Choroid plexus epithelial cell (primary cell): ENCODE data around the gene CELF4.

Experiments used
- DNase-seq: peaks from one replicate; pipeline ENCODE4 v3.0.0-alpha.2; 2010; ENCODE audit warnings: low read depth
- H3K4me3 ChIP-seq: 2 replicates; pipeline ENCODE4 v1.5.1; 2011; ENCODE audit warnings: low read depth, mild to moderate bottlenecking, control low read depth, low read length, moderate library complexity
- CTCF ChIP-seq: conservative IDR thresholded peaks from 2 replicates; pipeline ENCODE4 v1.5.1; 2011; ENCODE audit warnings: low read depth, mild to moderate bottlenecking, control low read depth, inconsistent platforms, low read length, moderate library complexity

CELF4 gene

GRCh38 chr18:37336568-37337285 is 228.9 kb downstream of the CELF4 start:
- TF ChIP-seq CTCF = no peak
- no peak overlapping the region for H3K4me3 ChIP-seq
- DNase-seq = no peak

- no peak overlapping the region for H3K4me3 ChIP-seq
- peak; percentile 49 for TF ChIP-seq CTCF
- DNase-seq = peak; percentile 20
Observed at GRCh38 chr18:37335409-37335736, 230.2 kb downstream of the CELF4 start.

DNA sequence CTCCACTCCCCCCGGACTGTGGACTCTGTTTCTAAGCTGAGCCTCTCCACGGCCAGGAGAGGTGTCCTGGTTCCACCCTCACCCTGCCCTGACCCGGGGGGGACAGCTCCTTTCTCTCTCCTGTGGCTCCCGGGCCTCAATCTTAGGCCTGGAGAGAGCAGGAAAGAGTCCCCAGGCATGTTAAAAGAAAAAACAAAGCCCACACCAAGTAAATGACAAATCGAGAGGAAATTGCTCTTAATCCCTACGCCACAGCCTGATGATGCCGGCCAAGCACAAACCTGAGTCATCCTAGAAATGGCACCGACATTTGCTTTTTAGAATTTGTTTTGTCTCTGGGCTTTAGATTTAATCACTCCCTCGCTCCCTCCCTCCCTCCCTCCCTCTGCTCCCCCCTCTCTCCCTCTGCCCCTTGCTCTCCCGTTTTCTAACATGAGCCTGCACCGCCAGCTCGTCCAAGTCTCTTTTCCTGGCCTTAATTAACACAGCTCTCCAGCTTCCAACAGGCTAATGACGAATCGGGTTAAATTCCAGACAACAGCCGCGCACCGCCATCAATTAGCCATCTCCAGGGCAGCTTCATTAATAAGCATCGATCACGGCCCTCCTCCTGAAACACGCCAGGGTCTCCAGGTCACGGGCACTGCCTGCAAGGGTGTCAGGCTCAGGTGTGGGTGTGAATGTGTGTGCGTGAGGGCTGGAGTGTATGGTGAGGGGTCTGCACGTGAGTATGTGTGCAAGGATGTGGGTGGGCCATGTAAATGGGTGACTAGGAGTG is 230.8 kb downstream of the CELF4 start:
- no peak overlapping the region for H3K4me3 ChIP-seq
- no peak for TF ChIP-seq CTCF
- DNase-seq = peak; percentile 4

DNA sequence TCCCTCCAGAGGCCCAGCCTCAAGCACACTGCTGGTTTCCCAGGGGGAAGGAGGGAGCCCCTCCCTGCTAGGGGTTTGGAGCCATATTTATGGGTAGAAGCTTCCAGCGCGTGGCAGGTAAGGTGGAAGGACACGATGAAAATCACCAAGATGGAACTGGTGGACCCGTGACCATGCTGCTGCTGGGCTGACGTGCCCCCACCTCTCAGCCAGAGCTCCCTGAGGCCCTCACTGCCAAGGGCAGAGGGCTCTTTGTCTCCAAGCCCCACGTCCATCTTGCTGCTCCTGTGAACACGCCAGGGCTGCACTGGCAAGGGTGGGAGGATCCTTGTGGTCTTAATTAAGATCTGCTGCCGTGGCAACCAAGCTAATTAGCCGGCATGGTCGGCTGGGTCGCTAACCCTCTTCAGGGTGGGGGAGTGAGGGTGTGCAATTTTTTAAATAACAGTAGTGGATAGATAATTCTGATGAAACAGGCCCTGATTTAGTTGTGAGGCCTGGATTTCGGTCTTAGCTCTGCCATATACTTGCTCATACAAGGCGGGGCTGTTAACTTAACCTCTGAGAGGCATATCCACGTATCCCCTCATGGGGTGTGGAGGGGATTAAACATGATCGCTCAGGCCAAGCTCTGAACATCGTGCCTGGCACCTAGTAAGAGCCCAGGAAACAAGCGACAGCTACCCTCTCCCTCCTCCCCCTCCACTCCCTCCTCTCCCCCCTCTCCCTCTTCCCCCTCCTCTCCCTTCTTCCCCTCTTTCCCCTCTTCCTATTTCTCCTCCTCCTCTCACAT is 232.8 kb downstream of the CELF4 start:
- no peak for DNase-seq
- no peak overlapping the region for H3K4me3 ChIP-seq
- TF ChIP-seq CTCF = no peak

- no peak overlapping the region for H3K4me3 ChIP-seq
- no peak for DNase-seq
- no peak for TF ChIP-seq CTCF
Observed at GRCh38 chr18:37332219-37332618, 233.4 kb downstream of the CELF4 start.

DNA sequence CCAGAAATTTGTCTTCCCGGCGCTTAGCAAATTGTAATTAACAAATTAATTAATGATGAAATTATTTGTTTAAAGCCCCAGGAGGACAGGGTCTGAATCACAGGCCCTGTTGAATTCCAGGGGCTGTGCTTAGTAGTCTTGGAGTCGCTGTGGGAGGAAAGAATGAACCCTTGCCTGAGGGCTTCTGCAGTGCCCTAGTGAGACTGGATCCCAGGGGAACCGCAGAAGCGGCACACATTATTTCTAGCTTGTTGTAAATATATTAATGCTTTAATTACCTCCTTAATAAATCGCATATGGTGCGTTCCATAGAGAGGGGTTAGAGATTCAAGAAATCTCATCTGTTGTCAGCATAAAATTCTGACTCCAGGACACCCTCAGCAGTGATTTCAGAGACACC is 235.4 kb downstream of the CELF4 start:
- no peak overlapping the region for H3K4me3 ChIP-seq

More for the DNA sequence above, 235.4 kb downstream of the CELF4 start:
- TF ChIP-seq CTCF = no peak
- no peak for DNase-seq
